ENCODE data around the gene PSME4.

GRCh38 chr2:53964987-53965687 is 5.7 kb downstream of the PSME4 start:
- no peak for TF ChIP-seq CTCF (IDR thresholded peaks at IDR 0.05)
- no peak for TF ChIP-seq POLR2A (IDR thresholded peaks at IDR 0.05)
- no peak for TF ChIP-seq EP300 (IDR thresholded peaks at IDR 0.05)

All from suprapubic skin (tissue), 3 donors.